Transverse colon (tissue), 4 donors: ENCODE measurements around the gene TTF2.

Experiments
- CTCF ChIP-seq, 5 experiments: fragments of 200-600 bp in 3 of 5; fragments of 450-650 bp in 2 of 5; sonication (generic) in 3 of 5; IDR thresholded peaks; 1 replicate in 2 of 5; 2 replicates in 3 of 5; pipeline ENCODE4 v1.5.1; 2016 to 2017; ENCODE audit warnings: antibody characterized with exemption in 5 of 5, inconsistent platforms in 3 of 5, mild to moderate bottlenecking in 2 of 5, moderate library complexity in 1 of 5
- EP300 ChIP-seq: sonication (generic); formaldehyde crosslinking; IDR thresholded peaks from one replicate; pipeline ENCODE4 v1.6.1; 2017; ENCODE audit warnings: antibody characterized with exemption, low read depth
- POLR2A ChIP-seq: fragments of 450-650 bp; IDR thresholded peaks from one replicate; pipeline ENCODE4 v1.6.1; 2016; ENCODE audit warnings: antibody characterized with exemption, mild to moderate bottlenecking, moderate library complexity
- POLR2AphosphoS5 ChIP-seq, 3 donors: sonication (generic); formaldehyde crosslinking; IDR thresholded peaks; one replicate each; pipeline ENCODE4 v1.6.1; 2016; ENCODE audit warnings: antibody characterized with exemption in 3 of 3

GRCh38 chr1:117137281-117137855, 77.2 kb downstream of the TTF2 start:
- TF ChIP-seq CTCF (IDR thresholded peaks at IDR 0.05): no peak
- TF ChIP-seq POLR2AphosphoS5 (IDR thresholded peaks at IDR 0.05): no peak
- no peak for TF ChIP-seq POLR2A
- no peak for TF ChIP-seq EP300
